GM12892 (cell line): Measurements from ENCODE around the gene PFN1.
"Not testable (repeated sequence)": the region's sequence is repeated elsewhere in the genome, so short reads cannot be mapped to it uniquely, and the experiment has no call there.

Experiments
- POLR2A ChIP-seq: IDR thresholded peaks from 2 replicates; pipeline ENCODE4 v1.6.1; 2011; ENCODE audit warnings: low read depth, low read length, control low read depth
- POLR2AphosphoS5 ChIP-seq: IDR thresholded peaks from 2 replicates; pipeline ENCODE4 v1.6.1; 2011; ENCODE audit warnings: low read depth, low read length, control low read depth
- TAF1 ChIP-seq: IDR thresholded peaks from 2 replicates; pipeline ENCODE4 v1.6.1; 2011; ENCODE audit warnings: low read depth, mild to moderate bottlenecking, control low read depth, low read length, borderline replicate concordance

DNA sequence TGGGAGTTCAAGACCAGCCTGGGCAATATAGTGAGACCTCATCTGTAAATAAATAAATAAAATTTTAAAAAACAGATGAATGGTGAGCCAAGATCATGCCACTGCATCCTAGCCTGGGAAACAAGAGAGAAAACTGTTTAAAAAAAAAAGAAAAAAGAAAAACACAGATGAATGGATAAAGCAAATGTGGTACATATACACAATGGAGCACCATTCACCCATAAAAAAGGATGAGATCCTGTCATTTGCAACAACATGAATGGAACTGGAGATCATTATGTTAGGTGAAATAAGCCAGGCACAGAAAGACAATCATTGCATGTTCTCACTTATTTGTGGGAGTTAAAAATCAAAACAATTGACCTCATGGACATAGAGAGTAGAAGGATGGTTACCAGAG is 41.7 kb downstream of the PFN1 start:
- not testable (repeated sequence) for TF ChIP-seq POLR2A, POLR2AphosphoS5, TAF1
